ENCODE data around the gene LAMA1.

Gene LAMA1

GRCh38 chr18:6975084-6975483 lies 142.5 kb downstream of the LAMA1 start:
- Mint-ChIP-seq H3K27me3 (ENCODE audit: low read depth) (no peaks in the 10 kb centered on the region), H3K9me3 (no peaks in the 10 kb centered on the region), H3K27ac (no peak overlapping the region), H3K4me3 (no peak overlapping the region), H3K4me1 (ENCODE audit: low read depth) (no peaks in the 10 kb centered on the region), H3K36me3 (ENCODE audit: low read depth) (no peaks in the 10 kb centered on the region)
- DNase-seq (ENCODE audit: low spot score): no peak

DNA sequence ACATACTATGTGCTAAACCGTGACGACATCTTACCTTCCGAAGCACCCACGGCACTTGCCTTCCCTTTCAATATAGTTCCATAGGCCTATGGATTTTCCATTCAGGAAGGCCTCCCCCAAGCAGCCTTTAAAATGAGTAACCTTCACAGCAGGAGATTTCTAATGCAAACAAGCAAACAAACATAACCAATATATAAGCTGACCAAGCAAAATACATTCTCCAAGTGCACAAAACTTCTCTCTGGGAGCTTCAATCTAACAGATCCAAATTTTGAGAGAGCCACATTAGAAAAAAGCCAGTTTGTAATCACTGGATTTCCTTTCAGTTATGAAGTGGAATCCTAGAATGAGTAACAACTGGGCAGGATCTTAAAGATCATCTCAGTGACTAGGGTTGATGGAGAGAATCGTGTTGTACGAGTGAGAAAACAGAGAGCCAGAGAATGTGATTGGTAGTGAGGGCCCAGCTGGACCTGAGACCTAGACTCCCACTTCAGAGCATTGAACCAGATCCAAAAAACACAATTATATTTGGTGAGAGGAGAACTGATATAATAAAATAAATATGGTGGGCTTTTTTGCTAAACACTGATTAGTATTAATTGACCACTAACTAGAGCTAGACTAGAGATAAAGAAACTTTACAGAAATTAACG lies 145.6 kb downstream of the LAMA1 start:
- Mint-ChIP-seq H3K9me3 (peaks cover 5% of the 10 kb centered on the region), H3K27ac (no peak overlapping the region), H3K36me3 (ENCODE audit: low read depth) (no peaks in the 10 kb centered on the region), H3K4me1 (ENCODE audit: low read depth) (no peaks in the 10 kb centered on the region), H3K27me3 (ENCODE audit: low read depth) (no peaks in the 10 kb centered on the region), H3K4me3 (no peak overlapping the region)
- no peak for DNase-seq (ENCODE audit: low spot score)

DNA sequence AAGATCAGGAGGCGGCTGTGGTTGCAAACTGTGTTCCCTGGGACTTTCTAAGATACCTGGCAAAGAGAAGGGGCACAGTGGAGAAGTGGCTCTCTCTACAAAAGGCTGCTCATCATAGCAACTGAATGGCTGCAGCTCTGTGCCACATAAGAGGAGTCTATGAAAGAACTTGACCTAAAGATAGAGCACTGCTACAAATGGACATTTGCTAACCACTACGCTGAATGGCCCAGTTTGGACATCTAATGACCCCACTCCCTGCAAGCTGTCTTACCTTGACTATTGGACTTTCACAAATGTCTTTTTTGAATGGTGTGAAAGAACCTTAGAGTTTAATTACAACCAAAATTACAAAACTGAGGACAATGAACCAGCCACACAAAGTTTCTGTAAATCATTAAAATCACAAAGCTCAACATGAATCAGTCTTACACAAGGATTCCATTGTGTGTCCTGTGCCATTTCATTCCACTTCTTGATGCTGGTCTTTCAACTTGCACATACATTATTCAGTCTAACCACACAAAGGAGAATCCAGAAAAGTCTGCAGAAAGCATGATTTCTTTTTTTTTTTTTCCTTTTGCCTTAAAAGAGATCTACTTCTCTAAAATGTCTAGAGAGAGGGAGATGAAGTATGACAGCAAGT lies 154.0 kb downstream of the LAMA1 start:
- no peaks in the 10 kb centered on the region for H3K27me3 Mint-ChIP-seq (ENCODE audit: low read depth)
- DNase-seq (ENCODE audit: low spot score): no peak
- peaks cover 11% of the 10 kb centered on the region for H3K9me3 Mint-ChIP-seq
- no peaks in the 10 kb centered on the region for H3K36me3 Mint-ChIP-seq (ENCODE audit: low read depth)
- no peak overlapping the region for H3K4me3 Mint-ChIP-seq
- H3K4me1 Mint-ChIP-seq (ENCODE audit: low read depth): no peaks in the 10 kb centered on the region
- H3K27ac Mint-ChIP-seq: no peak overlapping the region

GRCh38 chr18:6962571-6963451 lies 154.8 kb downstream of the LAMA1 start:
- H3K9me3 Mint-ChIP-seq: peaks cover 16% of the 10 kb centered on the region
- no peaks in the 10 kb centered on the region for H3K4me1 Mint-ChIP-seq (ENCODE audit: low read depth)
- no peaks in the 10 kb centered on the region for H3K36me3 Mint-ChIP-seq (ENCODE audit: low read depth)
- no peaks in the 10 kb centered on the region for H3K27me3 Mint-ChIP-seq (ENCODE audit: low read depth)
- no peak overlapping the region for H3K4me3 Mint-ChIP-seq
- no peak for DNase-seq (ENCODE audit: low spot score)
- H3K27ac Mint-ChIP-seq: no peak overlapping the region

DNA sequence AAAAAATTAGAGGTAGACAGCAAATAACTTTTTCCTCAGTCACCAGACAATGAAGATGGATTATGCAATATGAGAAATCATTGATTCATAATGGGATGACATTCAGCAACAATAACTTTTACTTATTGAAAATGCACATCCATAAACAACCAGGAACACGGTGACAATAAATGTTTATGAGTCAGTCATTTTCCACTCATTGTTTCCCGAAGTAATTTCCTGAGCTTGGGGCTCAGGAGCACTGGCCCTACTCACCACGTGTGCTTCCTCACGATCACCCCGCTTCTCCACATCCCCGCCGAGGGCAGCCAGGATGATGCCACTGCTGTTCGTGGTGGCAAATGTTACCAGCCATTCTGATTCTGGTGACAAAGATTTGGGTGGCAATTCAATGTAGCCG lies 156.3 kb downstream of the LAMA1 start:
- Mint-ChIP-seq H3K9me3 (peaks cover 16% of the 10 kb centered on the region), H3K36me3 (ENCODE audit: low read depth) (no peaks in the 10 kb centered on the region), H3K4me3 (no peak overlapping the region), H3K27ac (no peak overlapping the region), H3K4me1 (ENCODE audit: low read depth) (no peaks in the 10 kb centered on the region), H3K27me3 (ENCODE audit: low read depth) (no peaks in the 10 kb centered on the region)
- no peak for DNase-seq (ENCODE audit: low spot score)

DNA sequence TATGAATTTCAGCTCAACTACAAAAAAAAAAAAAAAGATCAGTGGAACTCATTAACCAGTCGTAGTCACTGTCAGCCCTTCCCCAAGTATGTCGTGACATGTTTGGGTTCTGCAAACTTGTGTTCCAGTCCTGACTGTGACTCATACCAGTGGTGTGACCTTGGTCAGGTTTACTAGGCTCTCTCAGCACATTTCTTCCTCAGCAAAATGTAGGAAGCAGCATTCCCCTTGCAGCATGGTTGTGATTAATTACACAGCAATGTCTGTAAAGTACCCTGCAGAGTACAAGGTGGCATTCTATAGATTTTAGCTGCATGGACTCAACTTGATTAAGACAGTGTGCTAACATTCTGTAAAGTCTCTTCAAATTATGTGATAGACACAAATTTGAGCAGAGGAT lies 156.9 kb downstream of the LAMA1 start:
- H3K9me3 Mint-ChIP-seq: peaks cover 16% of the 10 kb centered on the region
- no peaks in the 10 kb centered on the region for H3K4me1 Mint-ChIP-seq (ENCODE audit: low read depth)
- no peak overlapping the region for H3K4me3 Mint-ChIP-seq
- no peaks in the 10 kb centered on the region for H3K36me3 Mint-ChIP-seq (ENCODE audit: low read depth)
- no peak for DNase-seq (ENCODE audit: low spot score)
- no peak overlapping the region for H3K27ac Mint-ChIP-seq
- no peaks in the 10 kb centered on the region for H3K27me3 Mint-ChIP-seq (ENCODE audit: low read depth)

DNA sequence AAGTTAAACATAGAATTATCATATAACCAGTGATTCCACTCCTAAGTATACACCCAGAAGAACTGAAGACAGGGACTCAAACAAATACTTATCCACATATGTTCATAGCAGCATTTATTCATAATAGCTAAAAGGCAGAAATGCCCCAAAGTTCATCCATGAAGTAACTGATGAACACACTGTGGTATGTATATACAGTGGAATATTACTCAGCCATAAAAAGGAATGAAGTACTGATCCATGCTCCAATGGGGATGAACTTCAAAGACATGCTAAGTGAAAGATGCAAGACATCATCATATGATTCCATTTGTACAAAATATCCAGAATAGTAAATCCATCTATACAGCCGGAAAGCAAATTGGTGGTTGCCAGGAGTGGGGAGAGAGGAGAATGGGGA lies 157.5 kb downstream of the LAMA1 start:
- Mint-ChIP-seq H3K4me3 (no peak overlapping the region), H3K27ac (no peak overlapping the region), H3K27me3 (ENCODE audit: low read depth) (no peaks in the 10 kb centered on the region), H3K36me3 (ENCODE audit: low read depth) (no peaks in the 10 kb centered on the region), H3K9me3 (peaks cover 16% of the 10 kb centered on the region), H3K4me1 (ENCODE audit: low read depth) (no peaks in the 10 kb centered on the region)
- no peak for DNase-seq (ENCODE audit: low spot score)

DNA sequence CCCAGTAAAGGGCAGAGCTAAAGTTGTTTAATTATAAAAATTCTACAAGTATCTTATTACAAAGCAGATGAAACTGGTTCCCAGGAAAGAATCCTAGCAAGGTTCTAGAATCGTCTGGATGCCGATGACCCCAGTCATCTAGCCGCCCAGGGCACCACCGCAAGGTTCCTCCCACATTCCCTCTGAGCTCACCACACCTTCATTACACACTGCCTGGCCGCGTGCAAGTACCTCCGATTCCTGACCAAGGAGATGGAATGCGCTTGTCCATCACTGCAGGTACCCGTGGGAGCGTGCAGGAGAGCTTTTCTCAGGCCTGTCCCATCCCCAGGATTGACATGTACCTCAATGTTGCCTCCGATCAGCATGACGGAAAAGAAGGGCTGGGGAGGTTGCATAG lies 158.5 kb downstream of the LAMA1 start:
- Mint-ChIP-seq H3K4me1 (ENCODE audit: low read depth) (no peaks in the 10 kb centered on the region), H3K4me3 (no peak overlapping the region), H3K27me3 (ENCODE audit: low read depth) (no peaks in the 10 kb centered on the region), H3K9me3 (peaks cover 19% of the 10 kb centered on the region), H3K36me3 (ENCODE audit: low read depth) (no peaks in the 10 kb centered on the region), H3K27ac (no peak overlapping the region)
- no peak for DNase-seq (ENCODE audit: low spot score)

DNA sequence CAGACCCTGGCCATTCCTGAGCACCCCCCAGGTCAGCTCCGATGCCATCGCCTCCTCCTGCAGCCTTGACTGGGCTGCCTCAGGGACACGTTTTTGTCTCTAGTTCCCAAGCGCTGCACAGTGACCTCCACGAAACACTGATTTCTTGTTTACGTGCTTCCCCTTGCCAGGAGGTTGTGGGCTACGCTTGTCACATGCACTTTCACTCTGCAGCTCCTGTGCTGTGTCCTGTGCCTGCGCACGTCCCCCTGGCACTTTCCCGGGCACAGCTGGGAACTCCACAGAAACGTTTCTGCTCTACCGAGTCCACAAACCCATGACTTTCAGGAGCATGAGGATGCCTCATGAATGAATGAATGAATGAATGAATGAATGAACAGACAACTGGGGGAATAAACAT lies 160.6 kb downstream of the LAMA1 start:
- Mint-ChIP-seq H3K27me3 (ENCODE audit: low read depth) (no peaks in the 10 kb centered on the region), H3K4me1 (ENCODE audit: low read depth) (no peaks in the 10 kb centered on the region), H3K27ac (no peak overlapping the region), H3K36me3 (ENCODE audit: low read depth) (no peaks in the 10 kb centered on the region), H3K9me3 (peaks cover 25% of the 10 kb centered on the region), H3K4me3 (no peak overlapping the region)
- no peak for DNase-seq (ENCODE audit: low spot score)

DNA sequence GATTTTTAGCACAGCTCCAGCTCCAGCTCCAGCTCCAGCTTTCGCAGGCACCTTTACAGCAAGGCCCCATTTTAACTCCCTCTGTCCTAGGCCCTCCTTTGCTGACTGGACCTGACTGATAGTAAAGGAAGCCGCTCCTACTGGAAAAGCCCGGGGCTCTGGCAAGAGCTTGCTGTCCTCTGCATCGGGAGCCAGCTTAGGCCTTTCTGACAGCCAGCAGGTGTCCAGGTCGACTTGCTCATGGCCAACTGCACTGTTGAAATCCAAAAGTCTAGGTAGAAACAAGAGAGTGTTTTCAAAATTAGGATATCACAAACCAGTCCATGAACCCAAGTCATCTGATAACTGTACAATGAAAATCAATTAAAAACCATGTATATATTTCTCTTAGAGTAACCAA lies 161.1 kb downstream of the LAMA1 start:
- H3K4me3 Mint-ChIP-seq: no peak overlapping the region
- no peaks in the 10 kb centered on the region for H3K36me3 Mint-ChIP-seq (ENCODE audit: low read depth)
- peaks cover 30% of the 10 kb centered on the region for H3K9me3 Mint-ChIP-seq

GRCh38 chr18:6955304-6955703 lies 162.3 kb downstream of the LAMA1 start:
- no peak for DNase-seq (ENCODE audit: low spot score)
- H3K4me1 Mint-ChIP-seq (ENCODE audit: low read depth): no peaks in the 10 kb centered on the region
- H3K27me3 Mint-ChIP-seq (ENCODE audit: low read depth): no peaks in the 10 kb centered on the region
- no peaks in the 10 kb centered on the region for H3K36me3 Mint-ChIP-seq (ENCODE audit: low read depth)
- H3K4me3 Mint-ChIP-seq: no peak overlapping the region
- H3K9me3 Mint-ChIP-seq: peaks cover 25% of the 10 kb centered on the region
- H3K27ac Mint-ChIP-seq: no peak overlapping the region

More for the DNA sequence above, 161.1 kb downstream of the LAMA1 start:
- no peaks in the 10 kb centered on the region for H3K27me3 Mint-ChIP-seq (ENCODE audit: low read depth)
- no peak overlapping the region for H3K27ac Mint-ChIP-seq
- H3K4me1 Mint-ChIP-seq (ENCODE audit: low read depth): no peaks in the 10 kb centered on the region
- DNase-seq (ENCODE audit: low spot score): no peak

DNA sequence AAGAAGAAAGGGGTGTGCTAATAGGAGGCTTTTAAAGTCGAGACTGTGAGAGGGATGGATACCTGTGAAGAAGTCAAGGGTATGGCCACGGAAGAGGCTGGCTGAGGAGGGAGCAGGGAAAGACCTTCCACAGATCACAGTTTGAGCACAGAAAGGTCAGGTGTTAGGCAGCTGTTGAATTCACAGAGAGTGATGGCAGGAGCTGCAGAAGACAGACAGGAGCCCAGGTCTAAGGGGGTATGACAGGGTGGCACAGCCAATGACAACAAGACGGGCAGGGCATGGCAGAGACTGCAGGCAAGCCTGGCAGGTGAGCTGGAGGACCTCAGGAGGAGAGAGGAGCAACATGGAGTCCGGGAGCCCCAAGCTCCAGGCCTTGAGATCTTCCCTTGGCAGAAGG lies 163.1 kb downstream of the LAMA1 start:
- H3K27me3 Mint-ChIP-seq (ENCODE audit: low read depth): no peaks in the 10 kb centered on the region
- no peak overlapping the region for H3K27ac Mint-ChIP-seq

DNA sequence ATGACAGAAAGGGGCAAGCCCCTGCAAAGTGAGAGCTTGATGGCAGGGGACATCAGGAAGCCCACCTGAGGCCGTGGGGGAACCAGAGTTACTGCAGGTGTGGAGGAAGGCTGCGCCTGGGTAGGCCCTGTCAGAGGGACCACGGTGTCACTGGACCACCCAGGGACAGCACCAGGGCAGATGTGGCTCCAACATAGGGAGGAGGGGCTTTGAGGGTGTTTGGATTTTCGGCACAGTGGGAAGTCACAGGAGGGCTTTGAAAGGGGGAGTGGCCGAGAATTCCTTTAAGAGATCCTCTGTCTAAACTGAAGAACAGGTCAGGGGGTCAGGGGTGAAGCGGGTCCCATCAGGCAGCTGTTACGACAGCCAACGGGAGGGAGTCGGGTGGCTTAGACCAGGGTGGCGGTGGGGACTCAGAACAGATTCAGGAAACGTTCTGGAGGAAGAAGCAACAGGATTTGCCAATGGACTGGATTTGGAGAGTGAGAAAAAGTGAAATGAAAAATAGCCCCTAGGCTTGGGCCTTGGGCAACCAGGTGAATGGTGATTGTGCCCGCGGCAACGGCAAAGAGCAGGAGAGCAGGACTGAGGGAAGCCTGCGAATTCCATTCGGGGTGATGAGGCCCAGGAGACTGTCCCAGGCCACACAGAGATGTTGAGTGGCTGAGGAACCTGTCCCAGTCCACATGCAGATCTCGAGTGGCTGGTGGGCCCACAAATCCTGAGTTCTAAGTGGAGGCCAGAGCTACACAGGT lies 166.1 kb downstream of the LAMA1 start:
- Mint-ChIP-seq H3K27ac (no peak overlapping the region), H3K4me3 (no peak overlapping the region), H3K4me1 (ENCODE audit: low read depth) (no peaks in the 10 kb centered on the region), H3K9me3 (peaks cover 15% of the 10 kb centered on the region), H3K36me3 (ENCODE audit: low read depth) (no peaks in the 10 kb centered on the region), H3K27me3 (ENCODE audit: low read depth) (no peaks in the 10 kb centered on the region)
- no peak for DNase-seq (ENCODE audit: low spot score)

More for the DNA sequence above, 163.1 kb downstream of the LAMA1 start:
- no peak for DNase-seq (ENCODE audit: low spot score)
- Mint-ChIP-seq H3K9me3 (peaks cover 20% of the 10 kb centered on the region), H3K4me1 (ENCODE audit: low read depth) (no peaks in the 10 kb centered on the region), H3K36me3 (ENCODE audit: low read depth) (no peaks in the 10 kb centered on the region), H3K4me3 (no peak overlapping the region)

DNA sequence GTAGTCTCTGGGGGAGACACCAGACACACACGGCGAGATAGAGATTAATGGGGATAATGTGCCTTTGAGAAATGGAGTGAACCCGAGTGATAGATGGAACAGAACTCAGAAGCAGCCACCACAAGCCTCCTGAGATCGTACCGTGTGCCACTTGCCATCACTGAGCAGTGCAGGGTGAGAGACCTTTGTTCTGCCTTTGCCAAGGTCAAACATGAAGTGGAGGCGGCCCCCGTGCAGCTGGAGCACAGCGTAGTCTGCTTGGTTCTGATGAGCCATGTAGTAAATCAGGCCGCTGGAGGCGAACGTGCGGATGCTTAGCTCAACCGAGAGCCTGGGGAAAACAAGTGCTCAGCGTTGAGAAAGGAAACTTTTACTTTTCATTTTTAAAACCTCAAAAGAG lies 167.0 kb downstream of the LAMA1 start:
- no peak overlapping the region for H3K4me3 Mint-ChIP-seq
- no peak overlapping the region for H3K27ac Mint-ChIP-seq
- no peak for DNase-seq (ENCODE audit: low spot score)
- H3K36me3 Mint-ChIP-seq (ENCODE audit: low read depth): no peaks in the 10 kb centered on the region
- H3K27me3 Mint-ChIP-seq (ENCODE audit: low read depth): no peaks in the 10 kb centered on the region
- peaks cover 15% of the 10 kb centered on the region for H3K9me3 Mint-ChIP-seq
- no peaks in the 10 kb centered on the region for H3K4me1 Mint-ChIP-seq (ENCODE audit: low read depth)

Data from T-helper 2 cell treated with Interferon-gamma antibody and Interleukin-4, amounts not matched to agents 5 μg/mL and 100 μg/mL, for 36 hours (primary cell).